ENCODE data around the gene TM4SF20.

DNA sequence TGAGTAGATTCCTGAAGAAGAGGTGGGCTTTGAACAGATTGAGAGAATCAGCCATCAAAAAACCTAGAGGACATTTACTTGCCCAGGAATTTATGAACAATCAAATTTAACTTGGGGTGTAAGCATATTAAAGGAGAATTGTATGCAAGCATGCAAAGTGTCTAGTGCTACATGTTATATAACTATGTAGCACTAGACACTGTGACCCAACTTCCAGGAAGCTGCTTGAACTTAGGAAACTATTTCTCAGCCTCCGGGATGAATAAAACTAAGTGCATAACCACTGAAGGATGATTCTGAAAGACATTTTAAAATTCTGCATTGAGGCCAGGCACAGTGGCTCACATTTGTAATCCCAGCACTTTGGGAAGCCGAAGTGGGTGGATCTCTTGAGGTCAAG, 41.7 kb downstream of the TM4SF20 start:
- TF ChIP-seq, protein P1, sequence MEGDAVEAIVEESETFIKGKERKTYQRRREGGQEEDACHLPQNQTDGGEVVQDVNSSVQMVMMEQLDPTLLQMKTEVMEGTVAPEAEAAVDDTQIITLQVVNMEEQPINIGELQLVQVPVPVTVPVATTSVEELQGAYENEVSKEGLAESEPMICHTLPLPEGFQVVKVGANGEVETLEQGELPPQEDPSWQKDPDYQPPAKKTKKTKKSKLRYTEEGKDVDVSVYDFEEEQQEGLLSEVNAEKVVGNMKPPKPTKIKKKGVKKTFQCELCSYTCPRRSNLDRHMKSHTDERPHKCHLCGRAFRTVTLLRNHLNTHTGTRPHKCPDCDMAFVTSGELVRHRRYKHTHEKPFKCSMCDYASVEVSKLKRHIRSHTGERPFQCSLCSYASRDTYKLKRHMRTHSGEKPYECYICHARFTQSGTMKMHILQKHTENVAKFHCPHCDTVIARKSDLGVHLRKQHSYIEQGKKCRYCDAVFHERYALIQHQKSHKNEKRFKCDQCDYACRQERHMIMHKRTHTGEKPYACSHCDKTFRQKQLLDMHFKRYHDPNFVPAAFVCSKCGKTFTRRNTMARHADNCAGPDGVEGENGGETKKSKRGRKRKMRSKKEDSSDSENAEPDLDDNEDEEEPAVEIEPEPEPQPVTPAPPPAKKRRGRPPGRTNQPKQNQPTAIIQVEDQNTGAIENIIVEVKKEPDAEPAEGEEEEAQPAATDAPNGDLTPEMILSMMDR (conservative IDR thresholded peaks at IDR 0.05 in 1 of 2, IDR thresholded peaks at IDR 0.05 in 1 of 2; ENCODE audit: extremely low read depth in 1 of 2, insufficient read depth in 1 of 2, low read depth in 1 of 2, low read length in 2 of 2): no peak
- TF ChIP-seq EZH2 (IDR thresholded peaks at IDR 0.05; ENCODE audit: borderline replicate concordance, low read length): no peak
